BE2C (cell line): ENCODE measurements around the gene MCOLN1. TPM values are rescaled to one million over a fixed set of nuclear protein-coding genes. Genes with fewer than 3 reads are reported as not detected.

Experiments used
- DNase-seq: peaks from one replicate; pipeline ENCODE4 v3.0.0-alpha.2; 2020
- H3K27me3 ChIP-seq: fragments of 250-450 bp; sonication (Bioruptor Pico); 2 replicates; pipeline ENCODE4 v1.5.1; 2020; ENCODE audit warnings: mild to moderate bottlenecking
- H3K36me3 ChIP-seq: fragments of 250-450 bp; sonication (Bioruptor Pico); 2 replicates; pipeline ENCODE4 v1.5.1; 2020; ENCODE audit warnings: mild to moderate bottlenecking
- H3K4me1 ChIP-seq: fragments of 250-450 bp; sonication (Bioruptor Pico); 2 replicates; pipeline ENCODE4 v1.5.1; 2020
- H3K4me3 ChIP-seq: 2 replicates; pipeline ENCODE4 v1.5.1; 2011; ENCODE audit warnings: low read depth, low read length
- H3K9me3 ChIP-seq: fragments of 250-450 bp; sonication (Bioruptor Pico); 2 replicates; pipeline ENCODE4 v1.5.1; 2020
- polyA plus RNA-seq: library from polyadenylated mRNA; unstranded; fragments of >200 nt; gene quantifications from one replicate; pipeline ENCODE4 v1.2.1, GENCODE V29; 2012; ENCODE audit warnings: low read depth, missing spikeins; ENCODE audit not compliant: insufficient read length, insufficient read depth
- TF ChIP-seq, protein P1 (sequence below): IDR thresholded peaks from 2 replicates; pipeline ENCODE4 v1.5.1; 2012; ENCODE audit warnings: mild to moderate bottlenecking, low read depth, low read length

Gene MCOLN1
- 56.7 TPM for polyA plus RNA-seq

DNA sequence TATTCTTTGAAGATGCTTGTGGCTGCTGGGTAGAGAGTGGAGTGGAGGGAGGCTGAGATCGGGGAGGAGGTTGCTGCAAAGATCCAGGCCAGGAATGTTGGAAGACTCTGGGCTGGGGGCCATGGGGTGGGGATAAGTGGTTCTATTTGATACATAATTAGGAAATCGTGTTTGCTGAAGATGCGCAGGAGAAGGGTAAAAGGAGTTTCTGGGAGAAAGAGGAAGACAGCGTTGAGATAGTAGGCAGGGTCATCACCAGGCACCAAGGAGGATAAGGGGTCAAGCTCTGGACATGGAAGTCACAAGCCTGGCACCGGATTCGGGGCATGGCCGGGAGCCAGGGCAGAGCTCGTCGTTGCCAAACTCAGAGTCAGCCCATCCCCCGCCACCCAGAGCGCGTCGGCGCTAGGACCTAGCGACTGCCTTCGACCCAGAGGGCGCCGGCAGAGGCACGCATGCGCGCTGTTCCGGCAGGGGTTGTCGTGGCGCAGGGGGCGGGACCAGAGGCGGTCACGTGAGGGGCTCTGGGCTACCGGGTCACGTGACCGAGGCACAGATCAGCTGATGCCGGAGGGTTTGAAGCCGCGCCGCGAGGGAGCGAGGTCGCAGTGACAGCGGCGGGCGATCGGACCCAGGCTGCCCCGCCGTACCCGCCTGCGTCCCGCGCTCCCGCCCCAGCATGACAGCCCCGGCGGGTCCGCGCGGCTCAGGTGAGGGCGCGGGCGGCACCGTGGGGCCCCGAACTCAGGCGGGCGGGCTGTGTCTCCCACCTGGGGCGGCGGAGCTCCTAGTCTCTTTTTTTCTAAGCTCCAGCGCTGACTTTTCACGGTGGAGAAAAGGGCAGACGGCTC, at the start of gene MCOLN1:
Gene MCOLN1 (plus strand): TSS at position 553 of the 851 bp plus-strand sequence. CDS start 127 bp downstream, at position 680.
- TF ChIP-seq, protein P1, sequence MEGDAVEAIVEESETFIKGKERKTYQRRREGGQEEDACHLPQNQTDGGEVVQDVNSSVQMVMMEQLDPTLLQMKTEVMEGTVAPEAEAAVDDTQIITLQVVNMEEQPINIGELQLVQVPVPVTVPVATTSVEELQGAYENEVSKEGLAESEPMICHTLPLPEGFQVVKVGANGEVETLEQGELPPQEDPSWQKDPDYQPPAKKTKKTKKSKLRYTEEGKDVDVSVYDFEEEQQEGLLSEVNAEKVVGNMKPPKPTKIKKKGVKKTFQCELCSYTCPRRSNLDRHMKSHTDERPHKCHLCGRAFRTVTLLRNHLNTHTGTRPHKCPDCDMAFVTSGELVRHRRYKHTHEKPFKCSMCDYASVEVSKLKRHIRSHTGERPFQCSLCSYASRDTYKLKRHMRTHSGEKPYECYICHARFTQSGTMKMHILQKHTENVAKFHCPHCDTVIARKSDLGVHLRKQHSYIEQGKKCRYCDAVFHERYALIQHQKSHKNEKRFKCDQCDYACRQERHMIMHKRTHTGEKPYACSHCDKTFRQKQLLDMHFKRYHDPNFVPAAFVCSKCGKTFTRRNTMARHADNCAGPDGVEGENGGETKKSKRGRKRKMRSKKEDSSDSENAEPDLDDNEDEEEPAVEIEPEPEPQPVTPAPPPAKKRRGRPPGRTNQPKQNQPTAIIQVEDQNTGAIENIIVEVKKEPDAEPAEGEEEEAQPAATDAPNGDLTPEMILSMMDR, result no peak

DNA sequence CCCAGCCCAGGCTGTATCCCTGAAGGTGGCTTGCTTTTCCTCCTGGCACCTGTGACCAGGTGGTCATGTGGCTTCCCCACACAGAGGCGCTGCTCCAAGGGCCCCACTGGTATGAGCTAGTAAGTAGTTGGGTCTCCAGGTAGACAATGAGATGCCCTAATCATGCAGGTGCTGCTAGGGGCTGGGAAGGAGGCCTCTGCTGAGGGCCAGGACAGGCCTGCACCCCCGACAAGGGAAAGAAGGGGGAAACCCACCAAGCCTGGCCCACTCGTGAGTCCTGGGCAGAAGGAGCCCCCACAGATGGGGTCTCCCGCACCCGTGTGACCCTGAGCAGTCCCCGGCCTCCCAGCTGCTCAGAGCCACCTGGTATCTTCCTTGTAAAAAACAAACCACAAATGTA, 46.8 kb upstream of the MCOLN1 start:
- Histone ChIP-seq H3K4me3 (no peak overlapping the region), H3K9me3 (no peaks in the 10 kb centered on the region), H3K4me1 (no peaks in the 10 kb centered on the region), H3K36me3 (no peaks in the 10 kb centered on the region), H3K27me3 (no peaks in the 10 kb centered on the region)
- no peak for DNase-seq
- TF ChIP-seq, protein P1, result no peak

More for the DNA sequence above, at the start of gene MCOLN1:
- peak; percentile 100 for DNase-seq
- Histone ChIP-seq H3K4me1 (no peaks in the 10 kb centered on the region), H3K36me3 (no peaks in the 10 kb centered on the region; the same call in 1 of the 2 replicates), H3K9me3 (no peaks in the 10 kb centered on the region), H3K4me3 (peak within 1 kb of the TSS; percentile 85), H3K27me3 (no peaks in the 10 kb centered on the region)

DNA sequence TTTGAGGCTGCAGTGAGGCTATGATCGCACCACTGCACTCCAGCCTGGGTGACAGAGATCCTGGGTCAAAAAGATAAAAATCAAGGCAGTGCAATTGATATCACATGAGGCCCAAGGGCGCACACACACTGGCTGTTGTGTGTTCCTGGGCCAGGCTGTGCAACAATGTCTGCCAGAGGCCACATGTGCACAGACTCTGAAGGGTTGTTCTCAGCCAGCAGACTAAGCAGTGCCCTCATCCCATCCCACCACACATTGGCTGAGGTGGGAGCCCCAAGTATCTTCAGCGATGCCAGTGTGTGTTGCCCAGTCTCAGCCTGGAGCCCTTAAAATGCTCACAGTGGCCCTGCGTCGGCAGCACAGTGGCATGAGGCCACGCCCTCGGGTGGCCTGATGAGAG, 46.2 kb upstream of the MCOLN1 start:
- DNase-seq, result no peak
- H3K36me3 ChIP-seq, result no peaks in the 10 kb centered on the region
- no peaks in the 10 kb centered on the region for H3K9me3 ChIP-seq
- H3K4me1 ChIP-seq, result no peaks in the 10 kb centered on the region
- no peaks in the 10 kb centered on the region for H3K27me3 ChIP-seq
- no peak overlapping the region for H3K4me3 ChIP-seq
- TF ChIP-seq, protein P1, result no peak

DNA sequence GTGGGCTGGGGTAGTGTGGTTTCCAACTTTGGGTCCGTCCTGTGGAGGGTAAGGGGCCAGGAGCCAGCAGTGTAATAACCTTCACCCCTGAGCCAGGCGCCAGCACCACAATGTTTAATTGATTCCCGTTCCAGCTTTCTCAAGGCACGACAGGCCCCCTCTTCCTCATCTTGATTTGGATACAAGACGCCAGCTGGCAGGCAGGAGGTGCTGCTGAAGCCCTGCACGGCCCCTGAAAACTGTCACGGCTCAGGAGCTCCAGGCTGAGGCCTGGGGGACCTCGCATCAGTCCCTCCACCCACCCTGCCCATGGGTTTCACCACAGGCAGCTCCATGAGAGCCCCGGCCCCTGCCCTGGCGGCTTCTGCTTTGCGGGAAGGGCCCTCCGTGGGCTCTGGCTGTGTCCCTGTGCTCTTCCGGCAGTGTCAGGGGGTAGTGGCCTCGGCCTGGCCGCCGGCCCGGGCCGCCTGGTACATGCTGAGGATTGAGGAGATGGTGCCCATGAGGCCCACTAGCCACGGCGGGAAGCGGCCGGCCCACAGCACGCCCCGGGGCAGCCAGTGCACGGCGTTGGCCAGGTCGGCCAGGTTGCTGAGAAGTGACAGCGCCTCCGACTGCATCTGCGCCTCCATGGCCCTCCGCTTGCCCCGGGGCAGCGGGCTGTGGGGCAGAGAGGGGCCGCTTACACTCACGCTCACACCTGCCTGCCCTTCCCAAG, 45.5 kb upstream of the MCOLN1 start:
- DNase-seq, result no peak
- Histone ChIP-seq H3K9me3 (no peaks in the 10 kb centered on the region), H3K4me3 (no peak overlapping the region), H3K36me3 (no peaks in the 10 kb centered on the region), H3K4me1 (no peaks in the 10 kb centered on the region), H3K27me3 (no peaks in the 10 kb centered on the region)
- TF ChIP-seq, protein P1, result no peak

DNA sequence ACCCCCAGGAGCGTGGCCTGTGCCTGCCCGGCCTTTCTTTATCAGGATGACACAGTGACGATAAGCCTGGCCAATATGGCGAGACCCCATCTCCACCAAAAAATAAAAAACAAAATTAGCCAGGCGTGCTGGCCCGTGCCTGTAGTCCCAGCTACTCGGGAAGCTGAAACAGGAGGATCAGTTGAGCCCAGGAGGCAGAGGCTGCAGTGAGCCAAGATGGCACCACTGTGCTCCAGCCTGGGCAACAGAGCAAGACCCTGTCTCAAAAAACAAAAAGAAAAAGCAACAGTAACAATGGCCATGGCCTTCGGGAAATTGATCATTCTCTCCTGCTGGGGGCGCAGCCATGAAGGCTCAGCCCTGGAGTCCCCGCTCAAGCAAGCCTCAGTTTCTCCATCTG, 44.7 kb upstream of the MCOLN1 start:
- TF ChIP-seq, protein P1, result no peak
- no peaks in the 10 kb centered on the region for H3K9me3 ChIP-seq
- H3K4me3 ChIP-seq, result no peak overlapping the region
- H3K36me3 ChIP-seq, result no peaks in the 10 kb centered on the region
- peaks cover 3% of the 10 kb centered on the region for H3K4me1 ChIP-seq
- no peaks in the 10 kb centered on the region for H3K27me3 ChIP-seq
- DNase-seq, result no peak
